ENCODE data around the gene TBC1D22A. TPM values are rescaled to one million over a fixed set of nuclear protein-coding genes. Genes with fewer than 3 reads are reported as not detected.
A peak's percentile ranks its signal among the peaks of the same experiment; 100 is the strongest.

The TBC1D22A gene
- total RNA-seq, 1 donor from 2014 or later: 41.0 TPM

GRCh38 chr22:46753360-46753759, 9.1 kb upstream of the TBC1D22A start:
- no peak overlapping the region for H3K4me3 Mint-ChIP-seq
- H3K9me3 Mint-ChIP-seq: peaks cover 6% of the 10 kb centered on the region
- H3K36me3 Mint-ChIP-seq (ENCODE audit: low read depth): peaks cover 5% of the 10 kb centered on the region

GRCh38 chr22:46753761-46754109, 8.7 kb upstream of the TBC1D22A start:
- Mint-ChIP-seq H3K27me3 (no peaks in the 10 kb centered on the region), H3K4me3 (no peak overlapping the region), H3K4me1 (peaks cover 28% of the 10 kb centered on the region), H3K27ac (no peak overlapping the region), H3K9me3 (peaks cover 6% of the 10 kb centered on the region), H3K36me3 (ENCODE audit: low read depth) (peaks cover 5% of the 10 kb centered on the region)
- intact Hi-C loops (cut with micrococcal nuclease): no loop called here
- no peak for DNase-seq

More at GRCh38 chr22:46753360-46753759, 9.1 kb upstream of the TBC1D22A start:
- intact Hi-C loops (cut with micrococcal nuclease): no loop called here
- Mint-ChIP-seq H3K4me1 (peaks cover 25% of the 10 kb centered on the region), H3K27me3 (no peaks in the 10 kb centered on the region), H3K27ac (no peak overlapping the region)
- DNase-seq: no peak

GRCh38 chr22:46754110-46754799, 8.2 kb upstream of the TBC1D22A start:
- Mint-ChIP-seq H3K36me3 (ENCODE audit: low read depth) (peaks cover 5% of the 10 kb centered on the region), H3K9me3 (peaks cover 6% of the 10 kb centered on the region), H3K27ac (peak overlapping the region; percentile 53), H3K27me3 (no peaks in the 10 kb centered on the region), H3K4me3 (no peak overlapping the region), H3K4me1 (peaks cover 26% of the 10 kb centered on the region)
- peak; percentile 56 for DNase-seq
- intact Hi-C loops (cut with micrococcal nuclease): no loop called here

- DNase-seq: no peak
- peaks cover 5% of the 10 kb centered on the region for H3K36me3 Mint-ChIP-seq (ENCODE audit: low read depth)
- H3K9me3 Mint-ChIP-seq: peaks cover 6% of the 10 kb centered on the region
- no peak overlapping the region for H3K27ac Mint-ChIP-seq
- H3K4me1 Mint-ChIP-seq: peaks cover 20% of the 10 kb centered on the region
- H3K27me3 Mint-ChIP-seq: no peaks in the 10 kb centered on the region
- no peak overlapping the region for H3K4me3 Mint-ChIP-seq
- intact Hi-C loops (cut with micrococcal nuclease): no loop called here
Observed at GRCh38 chr22:46754826-46755225, 7.6 kb upstream of the TBC1D22A start.

- no peak for DNase-seq
- Mint-ChIP-seq H3K9me3 (peaks cover 6% of the 10 kb centered on the region), H3K27me3 (no peaks in the 10 kb centered on the region), H3K36me3 (ENCODE audit: low read depth) (peaks cover 5% of the 10 kb centered on the region), H3K27ac (no peak overlapping the region), H3K4me1 (peaks cover 13% of the 10 kb centered on the region), H3K4me3 (no peak overlapping the region)
- intact Hi-C loops (cut with micrococcal nuclease): no loop called here
Observed at GRCh38 chr22:46755525-46755924, 6.9 kb upstream of the TBC1D22A start.

GRCh38 chr22:46756097-46756496, 6.4 kb upstream of the TBC1D22A start:
- H3K36me3 Mint-ChIP-seq (ENCODE audit: low read depth): peaks cover 5% of the 10 kb centered on the region
- peaks cover 16% of the 10 kb centered on the region for H3K4me1 Mint-ChIP-seq
- H3K27me3 Mint-ChIP-seq: no peaks in the 10 kb centered on the region
- peaks cover 6% of the 10 kb centered on the region for H3K9me3 Mint-ChIP-seq
- no peak for DNase-seq
- no peak overlapping the region for H3K4me3 Mint-ChIP-seq
- intact Hi-C loops (cut with micrococcal nuclease): no loop called here
- H3K27ac Mint-ChIP-seq: no peak overlapping the region

- Mint-ChIP-seq H3K27me3 (no peaks in the 10 kb centered on the region), H3K4me3 (no peak overlapping the region), H3K4me1 (peaks cover 24% of the 10 kb centered on the region)
Observed at GRCh38 chr22:46757104-46757503, 5.3 kb upstream of the TBC1D22A start.

GRCh38 chr22:46758121-46758520, 4.3 kb upstream of the TBC1D22A start:
- intact Hi-C loops (cut with micrococcal nuclease): no loop called here
- no peak for DNase-seq
- no peak overlapping the region for H3K27ac Mint-ChIP-seq

More at GRCh38 chr22:46757104-46757503, 5.3 kb upstream of the TBC1D22A start:
- intact Hi-C loops (cut with micrococcal nuclease): no loop called here
- Mint-ChIP-seq H3K27ac (no peak overlapping the region), H3K36me3 (ENCODE audit: low read depth) (peaks cover 8% of the 10 kb centered on the region), H3K9me3 (peaks cover 6% of the 10 kb centered on the region)
- DNase-seq: no peak

GRCh38 chr22:46758867-46759290, 3.6 kb upstream of the TBC1D22A start:
- Mint-ChIP-seq H3K9me3 (peaks cover 6% of the 10 kb centered on the region), H3K27me3 (no peaks in the 10 kb centered on the region), H3K4me3 (no peak overlapping the region), H3K36me3 (ENCODE audit: low read depth) (peaks cover 16% of the 10 kb centered on the region), H3K4me1 (peaks cover 34% of the 10 kb centered on the region), H3K27ac (no peak overlapping the region)
- intact Hi-C loops (cut with micrococcal nuclease): no loop called here
- DNase-seq: peak; percentile 86

More at GRCh38 chr22:46758121-46758520, 4.3 kb upstream of the TBC1D22A start:
- peaks cover 29% of the 10 kb centered on the region for H3K4me1 Mint-ChIP-seq
- H3K27me3 Mint-ChIP-seq: no peaks in the 10 kb centered on the region
- no peak overlapping the region for H3K4me3 Mint-ChIP-seq
- peaks cover 6% of the 10 kb centered on the region for H3K9me3 Mint-ChIP-seq
- H3K36me3 Mint-ChIP-seq (ENCODE audit: low read depth): peaks cover 13% of the 10 kb centered on the region

GRCh38 chr22:46761017-46761416, 1.4 kb upstream of the TBC1D22A start:
- no peaks in the 10 kb centered on the region for H3K27me3 Mint-ChIP-seq
- intact Hi-C loops (cut with micrococcal nuclease): no loop called here
- H3K36me3 Mint-ChIP-seq (ENCODE audit: low read depth): peaks cover 20% of the 10 kb centered on the region
- peaks cover 6% of the 10 kb centered on the region for H3K9me3 Mint-ChIP-seq
- H3K4me1 Mint-ChIP-seq: peaks cover 42% of the 10 kb centered on the region
- peak overlapping the region; percentile 79 for H3K27ac Mint-ChIP-seq
- peak overlapping the region; percentile 97 for H3K4me3 Mint-ChIP-seq
- no peak for DNase-seq

GRCh38 chr22:46761539-46762237, 762 bp upstream of the TBC1D22A start:
- Mint-ChIP-seq H3K4me1 (peaks cover 41% of the 10 kb centered on the region), H3K36me3 (ENCODE audit: low read depth) (peaks cover 16% of the 10 kb centered on the region), H3K9me3 (peaks cover 1% of the 10 kb centered on the region), H3K4me3 (peak overlapping the region; percentile 97), H3K27me3 (no peaks in the 10 kb centered on the region), H3K27ac (peak overlapping the region; percentile 99)
- intact Hi-C loops (cut with micrococcal nuclease): loop anchor here (1.0 to 2.0 kb wide), 4 partner anchors 13 to 41 kb away; no protein-coding TSS in a partner anchor
- DNase-seq: no peak

- intact Hi-C loops (cut with micrococcal nuclease): loop anchor here (2.0 kb wide), 1 partner anchor 40 kb away; no protein-coding TSS in a partner anchor
- Mint-ChIP-seq H3K9me3 (no peaks in the 10 kb centered on the region), H3K27ac (peak overlapping the region; percentile 99), H3K27me3 (no peaks in the 10 kb centered on the region), H3K36me3 (ENCODE audit: low read depth) (peaks cover 27% of the 10 kb centered on the region), H3K4me1 (peaks cover 52% of the 10 kb centered on the region), H3K4me3 (peak overlapping the region; percentile 97)
- peak; percentile 82 for DNase-seq
Observed at GRCh38 chr22:46763051-46763705, 728 bp downstream of the TBC1D22A start.

GRCh38 chr22:46764140-46764680, 1.8 kb downstream of the TBC1D22A start:
- peaks cover 46% of the 10 kb centered on the region for H3K4me1 Mint-ChIP-seq
- intact Hi-C loops (cut with micrococcal nuclease): no loop called here
- peak overlapping the region; percentile 97 for H3K4me3 Mint-ChIP-seq
- no peak for DNase-seq
- H3K36me3 Mint-ChIP-seq (ENCODE audit: low read depth): peaks cover 27% of the 10 kb centered on the region
- no peaks in the 10 kb centered on the region for H3K27me3 Mint-ChIP-seq
- peak overlapping the region; percentile 99 for H3K27ac Mint-ChIP-seq
- H3K9me3 Mint-ChIP-seq: no peaks in the 10 kb centered on the region

Data from activated CD4-positive, alpha-beta T cell treated with anti-CD3 and anti-CD28 coated beads, Interleukin-2, amount 10 ng/mL, durations not matched to agents 24 days and 14 days (primary cell).